ENCODE data around the gene KCTD13.

Gene KCTD13

DNA sequence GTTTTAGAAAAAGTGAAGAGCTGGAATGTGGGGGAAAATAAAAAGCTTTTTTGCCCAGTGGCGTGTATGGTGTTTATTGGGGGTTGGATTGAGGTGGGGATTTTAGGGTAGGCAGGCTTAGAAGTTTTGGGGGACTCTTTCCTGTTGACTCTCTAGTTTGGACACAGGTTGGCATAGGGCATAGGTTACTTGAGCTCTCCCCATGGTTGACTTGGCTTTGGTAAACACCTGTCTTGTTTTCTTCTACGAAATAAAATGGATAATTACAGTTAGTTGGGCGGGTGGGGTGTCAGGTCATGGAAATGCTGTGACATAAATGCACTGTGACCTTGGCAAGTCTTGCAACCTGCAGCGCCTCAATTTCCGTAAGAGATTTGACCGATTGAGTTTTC, 47.0 kb upstream of the KCTD13 start (continued):
- TF ChIP-seq KLF7 (tag by site-specific recombination; IDR thresholded peaks at IDR 0.05; ENCODE audit: borderline replicate concordance) (0 out of 2 replicates have a peak, but pooled peaks have one; percentile 58), WT1 (tag by site-specific recombination; IDR thresholded peaks at IDR 0.05) (no peak), ZNF24 (tag by site-specific recombination; IDR thresholded peaks at IDR 0.05) (0 out of 2 replicates have a peak, but pooled peaks have one; percentile 52), ZBTB20 (tag by site-specific recombination; IDR thresholded peaks at IDR 0.05) (0 out of 2 replicates have a peak, but pooled peaks have one; percentile 20), SP7 (tag by site-specific recombination; IDR thresholded peaks at IDR 0.05) (0 out of 2 replicates have a peak, but pooled peaks have one; percentile 10), YY2 (tag by site-specific recombination; IDR thresholded peaks at IDR 0.05) (peak; percentile 61), ZNF354C (tag by site-specific recombination; IDR thresholded peaks at IDR 0.05; ENCODE audit: borderline replicate concordance, low read depth) (0 out of 2 replicates have a peak, but pooled peaks have one; percentile 15), REPIN1 (tag by site-specific recombination; IDR thresholded peaks at IDR 0.05; ENCODE audit: low read depth) (0 out of 2 replicates have a peak, but pooled peaks have one; percentile 29), ZNF391 (tag by site-specific recombination; IDR thresholded peaks at IDR 0.05; ENCODE audit: borderline replicate concordance, low read depth) (peak; percentile 68; the same call in 1 of the 2 replicates), ZNF302 (tag by site-specific recombination; IDR thresholded peaks at IDR 0.05; ENCODE audit: low read depth) (peak; percentile 20; the same call in 1 of the 2 replicates), ZNF155 (tag by site-specific recombination; IDR thresholded peaks at IDR 0.05) (peak; percentile 60; the same call in 1 of the 2 replicates), ZNF2 (tag by site-specific recombination; IDR thresholded peaks at IDR 0.05) (0 out of 2 replicates have a peak, but pooled peaks have one; percentile 84), ZNF785 (tag by site-specific recombination; IDR thresholded peaks at IDR 0.05) (0 out of 2 replicates have a peak, but pooled peaks have one; percentile 30), ZNF184 (tag by site-specific recombination; IDR thresholded peaks at IDR 0.05) (peak; percentile 24; the same call in 1 of the 2 replicates)
- TF ChIP-seq, protein P1, sequence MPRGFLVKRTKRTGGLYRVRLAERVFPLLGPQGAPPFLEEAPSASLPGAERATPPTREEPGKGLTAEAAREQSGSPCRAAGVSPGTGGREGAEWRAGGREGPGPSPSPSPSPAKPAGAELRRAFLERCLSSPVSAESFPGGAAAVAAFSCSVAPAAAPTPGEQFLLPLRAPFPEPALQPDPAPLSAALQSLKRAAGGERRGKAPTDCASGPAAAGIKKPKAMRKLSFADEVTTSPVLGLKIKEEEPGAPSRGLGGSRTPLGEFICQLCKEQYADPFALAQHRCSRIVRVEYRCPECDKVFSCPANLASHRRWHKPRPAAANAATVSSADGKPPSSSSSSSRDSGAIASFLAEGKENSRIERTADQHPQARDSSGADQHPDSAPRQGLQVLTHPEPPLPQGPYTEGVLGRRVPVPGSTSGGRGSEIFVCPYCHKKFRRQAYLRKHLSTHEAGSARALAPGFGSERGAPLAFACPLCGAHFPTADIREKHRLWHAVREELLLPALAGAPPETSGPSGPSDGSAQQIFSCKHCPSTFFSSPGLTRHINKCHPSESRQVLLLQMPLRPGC (tag by site-specific recombination; IDR thresholded peaks at IDR 0.05), result 0 out of 2 replicates have a peak, but pooled peaks have one; percentile 29
- TF ChIP-seq, protein P2, sequence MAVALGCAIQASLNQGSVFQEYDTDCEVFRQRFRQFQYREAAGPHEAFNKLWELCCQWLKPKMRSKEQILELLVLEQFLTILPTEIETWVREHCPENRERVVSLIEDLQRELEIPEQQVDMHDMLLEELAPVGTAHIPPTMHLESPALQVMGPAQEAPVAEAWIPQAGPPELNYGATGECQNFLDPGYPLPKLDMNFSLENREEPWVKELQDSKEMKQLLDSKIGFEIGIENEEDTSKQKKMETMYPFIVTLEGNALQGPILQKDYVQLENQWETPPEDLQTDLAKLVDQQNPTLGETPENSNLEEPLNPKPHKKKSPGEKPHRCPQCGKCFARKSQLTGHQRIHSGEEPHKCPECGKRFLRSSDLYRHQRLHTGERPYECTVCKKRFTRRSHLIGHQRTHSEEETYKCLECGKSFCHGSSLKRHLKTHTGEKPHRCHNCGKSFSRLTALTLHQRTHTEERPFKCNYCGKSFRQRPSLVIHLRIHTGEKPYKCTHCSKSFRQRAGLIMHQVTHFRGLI (tag by site-specific recombination; IDR thresholded peaks at IDR 0.05), result no peak

DNA sequence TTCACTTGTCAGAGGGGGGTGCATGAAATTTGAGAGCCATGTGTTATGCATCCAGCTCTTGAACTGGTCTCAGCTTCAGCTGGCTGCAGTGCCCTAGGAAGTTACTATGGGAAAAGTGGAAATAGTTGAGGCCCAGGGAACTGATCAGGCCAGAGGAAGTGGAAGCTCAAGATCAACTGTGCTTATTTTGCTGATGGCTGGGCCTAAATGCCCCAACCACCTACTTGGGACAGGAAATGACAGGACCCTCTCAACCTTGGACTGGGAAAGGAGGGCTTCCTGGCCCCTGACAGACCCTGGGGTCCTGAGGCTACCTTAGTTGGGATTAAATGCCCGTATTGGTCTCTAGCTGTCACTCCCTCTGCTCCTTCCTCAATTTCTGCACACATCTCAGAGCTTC, 46.5 kb upstream of the KCTD13 start:
- H3K9me3 ChIP-seq (ENCODE audit: control insufficient read depth, insufficient read depth, low read depth, low read length), result no peaks in the 10 kb centered on the region
- peaks cover 0 to 54% of the 10 kb centered on the region in 2 experiments; a peak in 2 of 3 replicates for H3K36me3 ChIP-seq (ENCODE audit: control insufficient read depth in 2 of 2, insufficient read depth in 1 of 2, low read length in 2 of 2)
- ChIA-PET POLR2A (interaction anchor here (1.6 to 5.4 kb wide), 7 partner anchors 9 to 73 kb away, joined by 3 to 58 read pairs (median 18); partner anchors contain the start of genes ASPHD1, HIRIP3, INO80E and KCTD13), CTCF (interaction anchor here (0.6 to 3.2 kb wide), 7 partner anchors 11 to 162 kb away, joined by 3 to 13 read pairs (median 4); partner anchors contain the start of genes KCTD13, PAGR1 and TMEM219)
- H3K4me3 ChIP-seq (ENCODE audit: low read depth, low read length), result no peak overlapping the region
- peaks cover 8% of the 10 kb centered on the region for H3K4me1 ChIP-seq (ENCODE audit: control insufficient read depth, insufficient read depth, low read length)
- no peak overlapping the region for H3K27ac ChIP-seq (ENCODE audit: extremely low read depth, low read depth, low read length)
- TF ChIP-seq, protein P3, sequence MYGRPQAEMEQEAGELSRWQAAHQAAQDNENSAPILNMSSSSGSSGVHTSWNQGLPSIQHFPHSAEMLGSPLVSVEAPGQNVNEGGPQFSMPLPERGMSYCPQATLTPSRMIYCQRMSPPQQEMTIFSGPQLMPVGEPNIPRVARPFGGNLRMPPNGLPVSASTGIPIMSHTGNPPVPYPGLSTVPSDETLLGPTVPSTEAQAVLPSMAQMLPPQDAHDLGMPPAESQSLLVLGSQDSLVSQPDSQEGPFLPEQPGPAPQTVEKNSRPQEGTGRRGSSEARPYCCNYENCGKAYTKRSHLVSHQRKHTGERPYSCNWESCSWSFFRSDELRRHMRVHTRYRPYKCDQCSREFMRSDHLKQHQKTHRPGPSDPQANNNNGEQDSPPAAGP (tag by site-specific recombination; IDR thresholded peaks at IDR 0.05), result no peak
- TF ChIP-seq ZNF24 (tag by site-specific recombination; IDR thresholded peaks at IDR 0.05) (no peak), KLF7 (tag by site-specific recombination; IDR thresholded peaks at IDR 0.05; ENCODE audit: borderline replicate concordance) (no peak), ZNF548 (tag by site-specific recombination; IDR thresholded peaks at IDR 0.05) (no peak), ZNF223 (tag by site-specific recombination; IDR thresholded peaks at IDR 0.05) (no peak), ZSCAN30 (tag by site-specific recombination; IDR thresholded peaks at IDR 0.05) (no peak), SCRT1 (tag by site-specific recombination; IDR thresholded peaks at IDR 0.05; ENCODE audit: borderline replicate concordance) (no peak), MYNN (tag by site-specific recombination; IDR thresholded peaks at IDR 0.05; ENCODE audit: borderline replicate concordance) (no peak), ZNF23 (tag by site-specific recombination; IDR thresholded peaks at IDR 0.05; ENCODE audit: borderline replicate concordance) (no peak), ZNF433 (tag by site-specific recombination; IDR thresholded peaks at IDR 0.05; ENCODE audit: low read depth) (no peak), ZNF157 (tag by site-specific recombination; IDR thresholded peaks at IDR 0.05) (no peak), GFI1B (tag by site-specific recombination; IDR thresholded peaks at IDR 0.05) (no peak), OVOL3 (tag by site-specific recombination; IDR thresholded peaks at IDR 0.05) (no peak), SALL2 (tag by site-specific recombination; IDR thresholded peaks at IDR 0.05; ENCODE audit: borderline replicate concordance) (no peak)
- TF ChIP-seq, protein P4, sequence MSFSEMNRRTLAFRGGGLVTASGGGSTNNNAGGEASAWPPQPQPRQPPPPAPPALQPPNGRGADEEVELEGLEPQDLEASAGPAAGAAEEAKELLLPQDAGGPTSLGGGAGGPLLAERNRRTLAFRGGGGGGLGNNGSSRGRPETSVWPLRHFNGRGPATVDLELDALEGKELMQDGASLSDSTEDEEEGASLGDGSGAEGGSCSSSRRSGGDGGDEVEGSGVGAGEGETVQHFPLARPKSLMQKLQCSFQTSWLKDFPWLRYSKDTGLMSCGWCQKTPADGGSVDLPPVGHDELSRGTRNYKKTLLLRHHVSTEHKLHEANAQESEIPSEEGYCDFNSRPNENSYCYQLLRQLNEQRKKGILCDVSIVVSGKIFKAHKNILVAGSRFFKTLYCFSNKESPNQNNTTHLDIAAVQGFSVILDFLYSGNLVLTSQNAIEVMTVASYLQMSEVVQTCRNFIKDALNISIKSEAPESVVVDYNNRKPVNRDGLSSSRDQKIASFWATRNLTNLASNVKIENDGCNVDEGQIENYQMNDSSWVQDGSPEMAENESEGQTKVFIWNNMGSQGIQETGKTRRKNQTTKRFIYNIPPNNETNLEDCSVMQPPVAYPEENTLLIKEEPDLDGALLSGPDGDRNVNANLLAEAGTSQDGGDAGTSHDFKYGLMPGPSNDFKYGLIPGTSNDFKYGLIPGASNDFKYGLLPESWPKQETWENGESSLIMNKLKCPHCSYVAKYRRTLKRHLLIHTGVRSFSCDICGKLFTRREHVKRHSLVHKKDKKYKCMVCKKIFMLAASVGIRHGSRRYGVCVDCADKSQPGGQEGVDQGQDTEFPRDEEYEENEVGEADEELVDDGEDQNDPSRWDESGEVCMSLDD (tag by site-specific recombination; IDR thresholded peaks at IDR 0.05), result no peak
